D341Med (cell line): ENCODE measurements around the gene BLOC1S2.
"Not testable (repeated sequence)": the region's sequence is repeated elsewhere in the genome, so short reads cannot be mapped to it uniquely, and the experiment has no call there.

Experiments
- DNase-seq: peaks from one replicate; pipeline ENCODE4 v3.0.0; 2012; ENCODE audit warnings: low spot score

BLOC1S2 gene

GRCh38 chr10:100291356-100291755 lies 4.9 kb upstream of the BLOC1S2 start:
- no peak for DNase-seq

GRCh38 chr10:100289641-100290040 lies 3.2 kb upstream of the BLOC1S2 start:
- DNase-seq: no peak

- DNase-seq: no peak
Observed at GRCh38 chr10:100288196-100288595, 1.7 kb upstream of the BLOC1S2 start.

GRCh38 chr10:100287756-100288155 lies 1.3 kb upstream of the BLOC1S2 start:
- no peak for DNase-seq

- not testable (repeated sequence) for DNase-seq
Observed at GRCh38 chr10:100285326-100285725, 1.2 kb downstream of the BLOC1S2 start.

- DNase-seq: no peak
Observed at GRCh38 chr10:100282907-100283306, 3.6 kb downstream of the BLOC1S2 start.

- DNase-seq: not testable (repeated sequence)
Observed at GRCh38 chr10:100276971-100277370, 9.5 kb downstream of the BLOC1S2 start.

- DNase-seq: peak; percentile 82
Observed at GRCh38 chr10:100267239-100268104, 19.0 kb downstream of the BLOC1S2 start, which contains the start of gene CWF19L1. CWF19L1 (minus strand) TSS chr10:100267638; CDS start chr10:100267593, 45 bp downstream.

- no peak for DNase-seq
Observed at GRCh38 chr10:100265821-100266485, 20.5 kb downstream of the BLOC1S2 start.

GRCh38 chr10:100254191-100254590 lies 32.3 kb downstream of the BLOC1S2 start:
- DNase-seq: no peak

- DNase-seq: no peak
Observed at GRCh38 chr10:100253041-100253440, 33.4 kb downstream of the BLOC1S2 start.

- DNase-seq: no peak
Observed at GRCh38 chr10:100248820-100249219, 37.7 kb downstream of the BLOC1S2 start.

GRCh38 chr10:100245484-100246220 lies 40.8 kb downstream of the BLOC1S2 start:
- no peak for DNase-seq

- no peak for DNase-seq
Observed at GRCh38 chr10:100239851-100240250, 46.6 kb downstream of the BLOC1S2 start.

GRCh38 chr10:100238429-100238828 lies 48.1 kb downstream of the BLOC1S2 start:
- DNase-seq: no peak

GRCh38 chr10:100232101-100232500 lies 54.4 kb downstream of the BLOC1S2 start:
- no peak for DNase-seq

- DNase-seq: no peak
Observed at GRCh38 chr10:100229819-100230422, 56.6 kb downstream of the BLOC1S2 start.

- no peak for DNase-seq
Observed at GRCh38 chr10:100223879-100224278, 62.6 kb downstream of the BLOC1S2 start.
